T47D (cell line): ENCODE data around the gene ATP1A1.

ENCODE experiments used
- DNase-seq, 2 experiments: peaks; one replicate each; pipeline versions ENCODE4 v3.0.0 to v3.0.0-alpha.2; 2011 to 2012; ENCODE audit warnings: low read depth in 1 of 2, low spot score in 1 of 2
- JUND ChIP-seq: IDR thresholded peaks from 2 replicates; pipeline ENCODE4 v1.6.1; 2012; ENCODE audit warnings: low read depth
- in situ Hi-C: cut with HindIII; loops from 2 replicates; pipeline ENCODE4 v1.10.0; 2016; ENCODE audit warnings: low sequenced_read_pairs, low pct_unique_long_range_greater_than_20kb

The ATP1A1 gene

GRCh38 chr1:116377541-116378529, 4.8 kb downstream of the ATP1A1 start:
- TF ChIP-seq JUND: no peak
- peak in 1 of 2 experiments; percentile 33 for DNase-seq
- in situ Hi-C loops: no loop called here

- no peak for DNase-seq
- in situ Hi-C loops: no loop called here
- TF ChIP-seq JUND: no peak
Measured at GRCh38 chr1:116379057-116379630, 6.1 kb downstream of the ATP1A1 start.

GRCh38 chr1:116379674-116380498, 6.8 kb downstream of the ATP1A1 start:
- in situ Hi-C loops: no loop called here
- no peak for DNase-seq
- TF ChIP-seq JUND: no peak

GRCh38 chr1:116380499-116381242, 7.6 kb downstream of the ATP1A1 start:
- DNase-seq: no peak
- in situ Hi-C loops: no loop called here
- TF ChIP-seq JUND: no peak

- TF ChIP-seq JUND: no peak
- in situ Hi-C loops: no loop called here
- DNase-seq: no peak
Measured at GRCh38 chr1:116382321-116382720, 9.3 kb downstream of the ATP1A1 start.

GRCh38 chr1:116382857-116383483, 9.9 kb downstream of the ATP1A1 start:
- no peak for DNase-seq
- in situ Hi-C loops: no loop called here
- no peak for TF ChIP-seq JUND

- TF ChIP-seq JUND: no peak
- no peak for DNase-seq
- in situ Hi-C loops: no loop called here
Measured at GRCh38 chr1:116386042-116386441, 13.0 kb downstream of the ATP1A1 start.

- in situ Hi-C loops: no loop called here
- DNase-seq: no peak
- TF ChIP-seq JUND: no peak
Measured at GRCh38 chr1:116387551-116387950, 14.5 kb downstream of the ATP1A1 start.

GRCh38 chr1:116388122-116388521, 15.1 kb downstream of the ATP1A1 start:
- no peak for TF ChIP-seq JUND
- in situ Hi-C loops: no loop called here

GRCh38 chr1:116389013-116389412, 16.0 kb downstream of the ATP1A1 start:
- in situ Hi-C loops: no loop called here
- no peak for DNase-seq
- TF ChIP-seq JUND: no peak

More at GRCh38 chr1:116388122-116388521, 15.1 kb downstream of the ATP1A1 start:
- DNase-seq: no peak

- TF ChIP-seq JUND: no peak
- DNase-seq: no peak
- in situ Hi-C loops: no loop called here
Measured at GRCh38 chr1:116389686-116390085, 16.6 kb downstream of the ATP1A1 start.
